SW480 (cell line): Measurements from ENCODE around the gene OGFR.

Experiments
- DNase-seq: peaks from one replicate; pipeline ENCODE4 v3.0.0-alpha.2; 2016; ENCODE audit warnings: low spot score

The OGFR gene

GRCh38 chr20:62769346-62770071, 35.1 kb upstream of the OGFR start:
- DNase-seq = no peak

- no peak for DNase-seq
Measured at GRCh38 chr20:62770111-62770910, 34.3 kb upstream of the OGFR start.

GRCh38 chr20:62770916-62771315, 33.7 kb upstream of the OGFR start:
- DNase-seq = no peak

GRCh38 chr20:62771396-62772102, 33.1 kb upstream of the OGFR start:
- no peak for DNase-seq

- DNase-seq = no peak
Measured at GRCh38 chr20:62772103-62772611, 32.5 kb upstream of the OGFR start.

GRCh38 chr20:62772619-62772989, 32.0 kb upstream of the OGFR start:
- DNase-seq = no peak

- no peak for DNase-seq
Measured at GRCh38 chr20:62772990-62773844, 31.4 kb upstream of the OGFR start.

GRCh38 chr20:62773845-62774714, 30.6 kb upstream of the OGFR start:
- no peak for DNase-seq

- DNase-seq = peak; percentile 60
Measured at GRCh38 chr20:62774762-62775161, 29.9 kb upstream of the OGFR start.

GRCh38 chr20:62775206-62775605, 29.4 kb upstream of the OGFR start:
- no peak for DNase-seq

- DNase-seq = no peak
Measured at GRCh38 chr20:62776035-62776691, 28.5 kb upstream of the OGFR start.

GRCh38 chr20:62776692-62777527, 27.7 kb upstream of the OGFR start:
- peak; percentile 93 for DNase-seq

GRCh38 chr20:62777528-62777830, 27.2 kb upstream of the OGFR start:
- no peak for DNase-seq

- no peak for DNase-seq
Measured at GRCh38 chr20:62778058-62778457, 26.6 kb upstream of the OGFR start.

- no peak for DNase-seq
Measured at GRCh38 chr20:62778601-62779416, 25.8 kb upstream of the OGFR start.

- DNase-seq = no peak
Measured at GRCh38 chr20:62779417-62779685, 25.3 kb upstream of the OGFR start.

- DNase-seq = no peak
Measured at GRCh38 chr20:62780204-62780603, 24.4 kb upstream of the OGFR start.

- DNase-seq = no peak
Measured at GRCh38 chr20:62780696-62781095, 23.9 kb upstream of the OGFR start.
